IPS-18c (cell line): Measurements from ENCODE around the gene C1orf174.

Experiments
- H3K4me3 ChIP-seq: 2 replicates; pipeline ENCODE4 v1.7.0; 2013; ENCODE audit warnings: low read depth, mild to moderate bottlenecking, low read length, moderate library complexity; ENCODE audit not compliant: insufficient read depth
- H3K9me3 ChIP-seq: one replicate; pipeline ENCODE4 v1.6.1; 2013; ENCODE audit warnings: mild to moderate bottlenecking, low read length, moderate library complexity; ENCODE audit not compliant: control insufficient read depth, insufficient read depth

C1orf174 gene

DNA sequence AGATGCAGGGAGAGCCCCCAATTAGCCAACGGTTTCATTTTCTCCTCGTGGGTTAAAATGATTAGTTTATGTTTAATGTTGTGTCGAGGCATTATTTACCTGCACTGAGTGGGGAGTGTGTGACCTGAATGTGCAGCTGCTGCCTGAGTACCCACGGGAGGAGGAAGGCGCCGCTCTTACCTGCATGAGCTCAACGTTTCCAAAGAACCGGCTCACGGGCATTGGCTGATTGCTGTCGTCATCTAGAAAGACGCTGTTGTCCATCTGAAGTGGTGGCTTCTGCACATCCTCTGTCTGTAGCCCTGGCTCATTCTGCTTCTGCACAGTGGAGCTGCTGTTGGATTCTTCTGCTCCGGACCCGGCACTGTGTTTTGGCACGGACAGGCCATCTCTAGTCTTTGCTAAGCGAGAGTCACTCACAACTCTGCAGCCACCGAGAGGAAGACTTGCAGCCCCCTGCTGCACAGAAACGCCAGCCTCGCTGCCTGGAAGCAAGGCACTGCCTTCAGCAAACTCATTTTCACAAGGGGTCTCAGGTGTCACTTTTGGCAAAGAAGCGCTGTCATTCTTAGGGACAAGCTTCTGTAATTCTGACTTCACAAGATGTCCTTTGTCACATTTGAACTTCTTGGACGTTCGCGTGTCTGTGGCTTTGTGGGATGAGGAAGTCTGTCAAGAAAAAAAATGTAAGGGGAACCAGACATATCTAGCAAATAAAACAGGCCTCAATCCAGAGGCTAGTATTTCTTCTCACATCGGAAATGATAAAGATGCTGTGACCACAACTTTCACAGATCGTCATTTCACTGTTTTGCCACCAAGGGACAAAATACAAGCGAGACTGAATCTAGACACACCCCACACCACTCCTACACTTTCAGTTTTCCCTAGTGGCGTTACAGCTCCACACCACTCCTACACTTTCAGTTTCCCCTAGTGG, 9.4 kb downstream of the C1orf174 start:
- Histone ChIP-seq H3K9me3 (no peaks in the 10 kb centered on the region), H3K4me3 (no peak overlapping the region)

GRCh38 chr1:3889936-3890335, 10.1 kb downstream of the C1orf174 start:
- H3K9me3 ChIP-seq, result no peaks in the 10 kb centered on the region

GRCh38 chr1:3888301-3888700, 11.8 kb downstream of the C1orf174 start:
- Histone ChIP-seq H3K9me3 (no peaks in the 10 kb centered on the region), H3K4me3 (no peak overlapping the region)

More at GRCh38 chr1:3889936-3890335, 10.1 kb downstream of the C1orf174 start:
- H3K4me3 ChIP-seq, result no peak overlapping the region

DNA sequence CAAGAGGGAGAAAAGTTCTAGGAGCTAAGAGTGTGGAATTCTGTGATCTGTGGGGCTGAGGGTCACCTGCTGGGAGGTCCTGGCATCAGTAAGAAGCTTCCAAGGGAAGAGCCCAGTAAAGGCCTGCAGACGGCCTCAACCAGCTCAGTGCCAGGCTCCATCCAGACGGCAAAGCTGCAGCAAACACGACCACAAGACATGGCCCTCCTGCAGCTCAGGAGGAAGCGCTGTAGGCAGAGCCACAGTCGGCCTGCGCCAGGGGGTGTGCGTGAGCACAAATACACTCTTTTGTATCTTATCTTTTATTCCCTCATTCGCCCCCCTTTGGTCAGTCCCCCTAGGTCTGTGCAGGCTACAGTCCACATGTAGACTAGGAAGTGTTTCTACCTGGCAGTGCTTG, 13.4 kb downstream of the C1orf174 start:
- no peak overlapping the region for H3K4me3 ChIP-seq

DNA sequence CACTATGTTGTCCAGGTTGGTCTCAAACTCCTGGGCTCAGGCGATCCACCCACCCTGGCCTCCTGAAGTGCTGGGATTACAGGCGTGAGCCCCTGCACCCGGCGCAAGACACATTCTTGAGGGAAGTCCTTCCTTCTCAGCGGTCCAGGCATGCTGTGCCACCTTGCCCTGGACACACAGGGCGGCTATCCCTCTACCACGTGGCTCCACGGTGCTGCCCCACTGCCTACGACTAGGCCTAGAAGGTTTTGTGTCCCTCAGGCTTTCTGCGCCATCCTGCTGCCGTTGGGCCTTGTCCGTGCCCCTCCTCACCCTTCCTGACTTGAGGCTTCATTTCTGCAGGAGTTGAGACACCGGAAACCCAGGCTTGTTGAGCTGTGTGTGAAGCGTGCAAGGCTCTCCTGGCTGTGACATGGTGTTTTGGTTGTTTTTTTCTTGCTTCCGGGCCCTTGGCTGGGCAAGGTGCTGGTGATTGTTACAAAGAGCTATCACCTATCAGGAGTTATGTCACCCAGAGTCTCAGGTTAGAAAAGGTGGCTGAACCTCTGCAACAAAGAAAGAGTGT, 13.9 kb downstream of the C1orf174 start:
- Histone ChIP-seq H3K9me3 (no peaks in the 10 kb centered on the region), H3K4me3 (no peak overlapping the region)

More for the DNA sequence above, 13.4 kb downstream of the C1orf174 start:
- H3K9me3 ChIP-seq, result no peaks in the 10 kb centered on the region

DNA sequence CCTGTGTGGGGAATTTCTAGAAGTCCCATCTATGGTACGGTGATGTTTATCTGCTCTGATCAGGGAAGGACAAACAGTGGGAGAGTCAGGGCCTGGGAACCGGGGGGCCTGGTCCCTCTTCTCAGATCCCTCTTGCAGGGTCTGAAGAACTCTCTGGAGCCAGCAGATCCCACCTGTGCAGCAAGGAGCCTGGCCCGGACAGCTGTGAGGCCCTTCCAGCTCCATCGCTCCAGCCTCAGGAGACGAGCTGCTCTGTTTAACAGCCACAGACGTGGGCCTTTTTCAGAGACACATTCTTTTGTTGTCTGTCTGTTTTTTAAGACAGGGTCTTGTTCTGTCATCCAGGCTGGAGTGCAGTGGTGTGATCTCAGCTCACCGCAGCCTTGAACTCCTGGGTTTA, 14.5 kb downstream of the C1orf174 start:
- H3K9me3 ChIP-seq, result no peaks in the 10 kb centered on the region
- H3K4me3 ChIP-seq, result no peak overlapping the region

DNA sequence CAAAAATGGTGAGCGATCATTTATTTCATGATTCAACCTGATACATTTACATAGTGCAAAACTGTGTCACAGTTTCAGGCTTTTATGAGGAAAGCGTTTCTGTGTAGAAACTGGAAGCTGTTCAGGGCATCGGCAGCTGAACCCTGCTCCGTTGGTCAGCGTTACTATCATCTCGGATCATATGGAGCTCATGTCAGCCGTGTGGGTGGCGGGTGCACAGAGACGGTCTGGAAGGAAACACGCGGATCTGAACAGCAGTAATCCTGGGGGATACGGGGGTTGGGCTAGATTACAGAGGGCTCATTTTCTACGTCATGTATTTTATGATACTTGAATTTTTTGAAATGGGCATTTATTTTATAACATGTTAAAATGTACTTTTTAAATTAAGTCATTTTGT, 15.1 kb downstream of the C1orf174 start:
- H3K9me3 ChIP-seq, result no peaks in the 10 kb centered on the region

GRCh38 chr1:3883194-3883925, 16.7 kb downstream of the C1orf174 start:
- peaks cover 4% of the 10 kb centered on the region for H3K9me3 ChIP-seq
- H3K4me3 ChIP-seq, result no peak overlapping the region

More for the DNA sequence above, 15.1 kb downstream of the C1orf174 start:
- no peak overlapping the region for H3K4me3 ChIP-seq

GRCh38 chr1:3881193-3881480, 18.9 kb downstream of the C1orf174 start:
- Histone ChIP-seq H3K4me3 (no peak overlapping the region), H3K9me3 (peaks cover 4% of the 10 kb centered on the region)

DNA sequence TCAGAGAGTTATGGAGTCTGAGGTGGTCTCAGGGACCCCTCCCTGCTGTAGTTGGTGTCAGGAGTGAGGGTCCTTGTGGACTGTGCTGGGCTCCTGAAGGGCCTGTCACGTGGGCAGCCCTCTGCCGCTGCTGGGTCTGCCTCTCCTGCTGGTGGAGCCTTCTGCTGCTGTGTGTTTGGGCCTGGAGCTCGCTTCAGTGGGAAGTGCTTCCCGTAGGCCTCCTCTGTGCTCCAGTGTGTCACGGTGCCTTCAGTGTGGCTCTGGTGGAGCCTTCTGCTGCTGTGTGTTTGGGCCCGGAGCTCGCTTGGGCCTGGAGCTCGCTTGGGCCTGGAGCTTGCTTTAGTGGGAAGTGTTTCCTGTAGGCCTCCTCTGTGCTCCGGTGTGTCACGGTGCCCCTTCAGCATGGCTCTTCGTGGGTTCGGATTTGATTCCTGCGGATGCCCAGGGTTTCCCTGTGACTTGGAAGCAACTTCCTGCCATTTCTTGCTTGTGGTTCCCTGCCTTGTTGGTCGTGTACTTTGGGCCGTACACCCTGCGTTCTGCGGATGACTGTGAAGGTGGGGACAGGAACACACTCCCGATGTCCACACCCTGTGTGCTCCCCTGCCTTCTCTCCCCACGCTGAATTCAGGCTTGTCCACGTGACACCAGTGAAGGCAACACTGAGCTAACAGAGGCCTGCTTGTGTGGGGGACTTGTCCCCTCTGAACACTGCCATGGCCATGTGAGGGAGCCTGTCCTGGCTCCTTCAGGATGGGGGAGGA, 19.5 kb downstream of the C1orf174 start:
- peaks cover 4% of the 10 kb centered on the region for H3K9me3 ChIP-seq
- no peak overlapping the region for H3K4me3 ChIP-seq

DNA sequence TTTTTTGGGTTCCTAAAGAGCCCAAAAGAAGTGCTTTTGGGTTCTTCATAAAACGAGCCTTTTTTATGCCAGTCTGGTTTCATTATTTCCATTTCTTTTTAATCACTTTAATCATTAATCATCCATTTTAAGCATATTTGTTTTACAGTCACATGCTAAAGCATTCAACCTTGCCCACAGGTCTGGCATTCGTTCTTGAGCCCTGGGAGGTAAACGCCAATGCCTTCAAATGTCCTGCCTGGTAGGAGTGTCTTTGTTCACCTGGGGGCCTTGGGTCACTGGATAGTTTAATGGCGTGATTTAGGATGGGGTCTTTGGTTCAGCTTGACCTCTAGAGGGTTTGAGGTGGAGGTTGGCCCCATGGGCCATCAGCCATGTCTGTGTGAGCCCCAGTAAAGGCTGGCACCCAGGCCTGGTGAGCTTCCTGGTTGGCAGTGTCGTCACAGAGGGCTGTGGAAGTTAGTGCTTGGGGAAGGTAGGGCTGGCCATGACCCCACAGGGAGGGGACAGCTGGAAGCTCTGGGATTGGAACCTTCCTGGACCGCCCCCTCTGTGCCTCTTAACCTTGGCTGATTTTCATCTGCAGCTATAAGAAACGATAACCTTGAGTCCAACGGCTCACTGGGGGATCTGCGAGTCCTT, 20.2 kb downstream of the C1orf174 start:
- Histone ChIP-seq H3K4me3 (no peak overlapping the region), H3K9me3 (peaks cover 4% of the 10 kb centered on the region)

GRCh38 chr1:3879099-3879498, 21.0 kb downstream of the C1orf174 start:
- Histone ChIP-seq H3K4me3 (no peak overlapping the region), H3K9me3 (peaks cover 4% of the 10 kb centered on the region)

DNA sequence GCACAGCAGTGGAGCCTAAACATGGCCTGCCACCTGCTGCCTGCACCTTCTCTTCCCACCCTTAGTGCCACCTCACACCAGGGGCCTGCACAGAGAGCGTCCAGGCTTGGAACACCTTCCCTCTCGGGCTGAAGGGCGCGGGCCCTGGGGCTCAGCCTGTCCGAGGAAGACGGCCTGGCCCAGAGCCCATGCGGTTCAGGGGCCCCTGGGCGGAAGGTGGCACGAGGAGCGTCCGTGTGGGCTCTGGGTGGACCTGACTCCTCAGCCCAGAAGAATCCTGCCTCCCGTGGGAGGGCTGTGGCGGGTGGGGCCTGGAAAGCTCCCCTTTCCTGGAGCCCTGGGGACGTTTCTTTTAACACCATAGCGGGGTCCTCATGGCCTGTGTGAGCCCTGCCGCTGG, 23.4 kb downstream of the C1orf174 start:
- peaks cover 4% of the 10 kb centered on the region for H3K9me3 ChIP-seq
- H3K4me3 ChIP-seq, result no peak overlapping the region

GRCh38 chr1:3874736-3875135, 25.3 kb downstream of the C1orf174 start:
- H3K9me3 ChIP-seq, result peaks cover 4% of the 10 kb centered on the region
- H3K4me3 ChIP-seq, result no peak overlapping the region

- no peak overlapping the region for H3K4me3 ChIP-seq
- no peaks in the 10 kb centered on the region for H3K9me3 ChIP-seq
These were observed 27.5 kb downstream of the C1orf174 start for GRCh38 chr1:3872546-3872945.

DNA sequence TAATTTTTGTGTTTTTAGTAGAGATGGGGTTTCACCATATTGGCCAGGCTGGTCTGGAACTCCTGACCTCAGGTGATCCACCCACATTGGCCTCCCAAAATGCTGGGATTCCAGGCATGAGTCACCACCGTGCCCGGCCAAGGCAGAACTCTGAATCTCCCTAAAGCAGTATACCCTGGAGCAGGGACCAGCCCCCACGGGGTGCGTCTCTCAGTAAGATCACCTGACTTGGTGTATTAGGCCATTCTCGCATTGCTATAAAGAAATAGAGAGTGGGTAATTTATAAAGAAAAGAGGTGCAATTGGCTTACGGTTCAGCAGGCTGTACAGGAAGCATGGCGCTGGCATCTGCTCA, 28.6 kb downstream of the C1orf174 start:
- H3K4me3 ChIP-seq, result no peak overlapping the region
- H3K9me3 ChIP-seq, result no peaks in the 10 kb centered on the region

GRCh38 chr1:3869751-3870301, 30.2 kb downstream of the C1orf174 start:
- H3K9me3 ChIP-seq, result no peaks in the 10 kb centered on the region
- H3K4me3 ChIP-seq, result no peak overlapping the region
